Thymus (tissue), 11 donors: ENCODE measurements around the gene INCENP. TPM values are rescaled to one million over a fixed set of nuclear protein-coding genes. Genes with fewer than 3 reads are reported as not detected.

ENCODE experiments used
- DNase-seq, 9 donors: peaks; one replicate each; pipeline ENCODE4 v3.0.0-alpha.2; 2013; ENCODE audit warnings: low spot score in 9 of 9, low read depth in 6 of 9, missing footprints in 1 of 9
- H3K27ac ChIP-seq, 2 donors: one replicate each; pipeline ENCODE4 v1.5.1; 2013; ENCODE audit warnings: control low read depth in 1 of 2, low read depth in 1 of 2, low read length in 1 of 2, mild to moderate bottlenecking in 1 of 2, moderate library complexity in 1 of 2
- H3K27me3 ChIP-seq, 2 donors: one replicate each; pipeline ENCODE4 v1.5.1; 2013; ENCODE audit warnings: low read length in 1 of 2; ENCODE audit not compliant: control insufficient read depth in 2 of 2, insufficient read depth in 1 of 2
- H3K36me3 ChIP-seq, 2 donors: one replicate each; pipeline ENCODE4 v1.5.1; 2013; ENCODE audit warnings: low read length in 1 of 2, mild to moderate bottlenecking in 1 of 2, moderate library complexity in 1 of 2; ENCODE audit not compliant: control insufficient read depth in 2 of 2, insufficient read depth in 2 of 2
- H3K4me1 ChIP-seq, 2 donors: one replicate each; pipeline ENCODE4 v1.5.1; 2013; ENCODE audit warnings: low read length in 2 of 2; ENCODE audit not compliant: control insufficient read depth in 2 of 2, insufficient read depth in 2 of 2
- H3K4me3 ChIP-seq, 2 donors: one replicate each; pipeline ENCODE4 v1.5.1; 2013; ENCODE audit warnings: low read length in 2 of 2, control low read depth in 1 of 2, mild to moderate bottlenecking in 1 of 2
- H3K9me3 ChIP-seq, 2 donors: one replicate each; pipeline ENCODE4 v1.5.1; 2013; ENCODE audit warnings: low read length in 1 of 2, mild to moderate bottlenecking in 1 of 2; ENCODE audit not compliant: control insufficient read depth in 2 of 2, insufficient read depth in 1 of 2
- WGBS: extraction: QIAGEN DNeasy Blood & Tissue Kit; methylation state at CpG from one replicate; pipeline ENCODE4 v1.1.7; 2013; 5-methylcytosine and 5-hydroxymethylcytosine counted together
- polyA plus RNA-seq: library from polyadenylated mRNA; stranded (reverse); fragments of 200-250 nt; gene quantifications from one replicate; pipeline ENCODE4 v1.2.3, GENCODE V29; 2013
- total RNA-seq: library from RNA; stranded (reverse); fragments of 120-200 nt; gene quantifications from one replicate; pipeline ENCODE4 v1.2.4, GENCODE V29; 2013
- donor health status: healthy.

The INCENP gene
- total and polyA plus RNA-seq, 2 donors = 5.2 to 24.7 TPM

DNA sequence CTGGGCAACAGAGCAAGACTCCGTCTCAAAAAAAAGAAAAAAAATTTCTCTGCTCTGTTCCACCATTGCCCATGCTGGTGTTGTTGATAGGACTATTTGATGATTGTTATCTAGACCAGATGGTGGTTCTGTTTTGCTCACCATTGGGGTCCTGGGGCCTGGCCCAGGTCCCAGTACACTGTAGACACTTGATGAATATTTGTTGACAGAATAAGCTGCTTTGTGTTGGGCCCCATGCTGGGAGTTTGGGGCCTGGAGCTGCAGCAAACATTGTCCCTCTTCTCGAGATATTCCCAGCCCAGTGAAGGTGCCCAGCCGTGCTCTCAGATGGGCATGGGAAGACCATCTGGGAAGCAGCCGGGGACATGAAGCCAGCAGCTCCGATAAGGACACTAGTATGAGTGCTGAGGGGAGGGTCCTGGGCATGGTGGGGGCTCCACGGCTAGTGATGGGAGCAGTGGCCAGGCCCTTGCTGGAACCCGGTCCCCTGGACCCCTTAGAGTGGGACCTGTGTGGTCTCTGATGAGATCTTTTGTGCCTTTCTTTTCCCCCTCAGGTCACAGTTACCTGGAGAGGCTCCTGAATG, 13.6 kb downstream of the INCENP start:
- Histone ChIP-seq H3K9me3 (no peaks in the 10 kb centered on the region), H3K4me1 (no peaks in the 10 kb centered on the region), H3K36me3 (peaks cover 76 to 80% of the 10 kb centered on the region in 2 donors), H3K27ac (no peak overlapping the region), H3K4me3 (no peak overlapping the region), H3K27me3 (no peaks in the 10 kb centered on the region)
- no peak for DNase-seq
- 97% methylated on average over 7 of the region's 7 CpGs for WGBS

DNA sequence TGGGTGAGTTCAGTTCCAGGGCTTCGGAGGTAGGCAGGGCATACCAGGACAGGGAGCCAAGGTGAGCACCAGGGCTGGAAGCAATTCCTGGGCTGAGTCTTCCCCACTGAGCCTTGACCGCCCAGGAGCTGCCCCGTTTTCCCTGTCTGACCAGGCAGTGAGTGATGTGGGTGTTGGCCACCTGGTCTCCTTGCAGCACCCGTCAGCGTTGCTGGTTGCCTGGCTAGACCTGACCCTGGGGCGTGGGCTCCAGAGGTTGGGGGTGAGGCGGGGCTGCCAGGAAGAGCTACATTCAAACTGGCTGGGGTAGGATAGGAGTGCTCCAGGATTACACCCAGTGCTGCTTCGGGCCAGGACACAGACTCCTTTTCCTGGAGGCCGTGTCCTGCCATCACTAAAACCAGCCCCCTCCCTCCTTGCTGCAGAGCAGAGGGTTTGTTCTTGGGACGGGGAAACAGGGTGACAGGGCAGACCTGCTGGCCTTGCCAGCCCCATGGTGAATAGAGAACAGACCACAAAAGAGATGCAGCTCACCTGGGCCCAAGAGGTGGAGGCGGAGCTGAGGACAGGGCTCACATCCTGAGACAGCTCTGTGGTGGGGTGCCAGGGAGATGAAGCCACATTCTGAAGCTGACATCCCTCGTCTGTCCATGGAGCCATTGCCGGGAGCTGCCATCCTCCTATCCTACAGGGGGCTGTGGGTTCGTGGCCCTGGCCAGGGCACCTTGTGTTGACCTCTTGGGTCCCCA, 14.2 kb downstream of the INCENP start:
- no peak overlapping the region for H3K27ac ChIP-seq
- peaks cover 80% of the 10 kb centered on the region in 2 donors for H3K36me3 ChIP-seq
- no peaks in the 10 kb centered on the region for H3K4me1 ChIP-seq
- DNase-seq = no peak
- H3K27me3 ChIP-seq = no peaks in the 10 kb centered on the region
- no peaks in the 10 kb centered on the region for H3K9me3 ChIP-seq
- 96% methylated on average over 14 of the region's 14 CpGs for WGBS
- H3K4me3 ChIP-seq = no peak overlapping the region

DNA sequence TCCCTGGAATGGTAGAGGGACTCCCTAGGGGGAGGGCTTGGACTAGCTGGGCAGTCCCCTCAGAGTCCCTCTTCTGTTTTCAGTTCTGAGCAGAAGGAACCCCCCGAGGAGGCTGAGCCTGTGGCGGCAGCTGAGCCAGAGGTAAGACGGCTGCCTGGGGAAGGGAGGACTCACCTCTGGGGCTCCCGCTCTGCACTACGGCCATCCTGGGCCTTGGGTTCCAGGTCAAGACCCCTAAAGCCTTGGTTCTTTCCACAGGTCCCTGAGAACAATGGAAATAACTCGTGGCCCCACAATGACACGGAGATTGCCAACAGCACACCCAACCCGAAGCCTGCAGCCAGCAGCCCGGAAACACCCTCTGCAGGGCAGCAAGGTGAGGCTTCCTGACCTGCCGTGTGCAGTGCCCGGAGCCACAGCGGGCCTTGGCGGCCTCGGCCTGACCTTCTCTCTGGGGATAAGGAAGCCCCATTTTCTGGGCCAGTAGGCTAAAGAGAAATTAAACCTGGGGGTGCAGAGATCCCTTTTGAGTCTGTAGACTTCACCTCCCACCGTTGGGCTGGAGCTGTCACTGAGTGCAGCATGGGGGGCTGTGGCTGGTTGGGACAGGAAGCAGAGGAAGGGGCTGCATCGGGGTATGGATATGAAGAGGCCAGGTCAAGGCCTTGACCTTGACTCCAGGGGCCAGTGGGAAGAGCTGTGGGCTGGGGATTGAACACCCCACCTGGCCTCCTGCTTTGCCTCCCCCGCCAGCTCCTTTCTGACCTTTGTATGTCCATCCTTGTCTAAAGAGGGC, 15.0 kb downstream of the INCENP start:
- Histone ChIP-seq H3K9me3 (no peaks in the 10 kb centered on the region), H3K27me3 (no peaks in the 10 kb centered on the region), H3K4me1 (no peaks in the 10 kb centered on the region), H3K27ac (no peak overlapping the region), H3K4me3 (no peak overlapping the region), H3K36me3 (peaks cover 80% of the 10 kb centered on the region in 2 donors)
- DNase-seq = no peak
- WGBS = 97% methylated on average over 17 of the region's 17 CpGs

DNA sequence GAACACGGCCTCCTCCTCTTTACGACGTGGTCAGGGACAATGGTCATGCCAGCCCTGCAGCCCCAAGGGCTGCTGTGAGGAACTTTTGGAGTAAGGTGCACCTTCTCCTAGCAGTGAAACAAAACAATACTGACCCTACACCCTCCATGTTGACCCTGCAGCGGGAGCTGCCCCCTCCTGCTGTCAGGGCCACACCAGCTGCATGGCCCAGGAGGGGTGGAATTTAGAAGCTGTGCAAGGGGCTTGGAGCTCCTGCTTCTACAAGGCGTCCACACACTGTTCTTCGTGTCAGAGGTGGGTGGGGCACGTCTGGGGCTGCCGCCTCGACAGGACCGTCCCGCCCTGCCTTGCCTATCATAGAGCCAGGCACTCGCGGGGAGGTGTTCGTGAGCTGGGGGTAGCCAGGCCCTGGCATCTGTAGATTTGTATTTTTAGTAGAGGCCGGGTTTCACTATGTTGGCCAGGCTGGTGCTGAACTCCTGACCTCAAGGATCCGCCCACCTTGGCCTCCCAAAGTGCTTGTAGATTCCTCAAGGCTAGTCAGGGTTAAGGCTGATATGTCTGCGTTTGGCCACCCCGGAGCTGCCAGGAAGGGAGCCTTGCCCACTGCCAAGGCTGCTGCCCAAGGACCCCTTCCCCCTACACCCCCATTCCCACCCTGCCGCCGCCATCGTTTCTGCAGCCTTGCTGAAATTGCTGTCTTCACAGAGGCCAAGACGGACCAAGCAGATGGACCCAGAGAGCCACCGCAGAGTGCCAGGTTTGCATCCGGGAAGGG, 15.9 kb downstream of the INCENP start:
- Histone ChIP-seq H3K27me3 (no peaks in the 10 kb centered on the region), H3K27ac (no peak overlapping the region), H3K4me3 (no peak overlapping the region), H3K4me1 (no peaks in the 10 kb centered on the region), H3K36me3 (peaks cover 83 to 85% of the 10 kb centered on the region in 2 donors), H3K9me3 (no peaks in the 10 kb centered on the region)
- no peak for DNase-seq
- 98% methylated on average over 24 of the region's 24 CpGs for WGBS

DNA sequence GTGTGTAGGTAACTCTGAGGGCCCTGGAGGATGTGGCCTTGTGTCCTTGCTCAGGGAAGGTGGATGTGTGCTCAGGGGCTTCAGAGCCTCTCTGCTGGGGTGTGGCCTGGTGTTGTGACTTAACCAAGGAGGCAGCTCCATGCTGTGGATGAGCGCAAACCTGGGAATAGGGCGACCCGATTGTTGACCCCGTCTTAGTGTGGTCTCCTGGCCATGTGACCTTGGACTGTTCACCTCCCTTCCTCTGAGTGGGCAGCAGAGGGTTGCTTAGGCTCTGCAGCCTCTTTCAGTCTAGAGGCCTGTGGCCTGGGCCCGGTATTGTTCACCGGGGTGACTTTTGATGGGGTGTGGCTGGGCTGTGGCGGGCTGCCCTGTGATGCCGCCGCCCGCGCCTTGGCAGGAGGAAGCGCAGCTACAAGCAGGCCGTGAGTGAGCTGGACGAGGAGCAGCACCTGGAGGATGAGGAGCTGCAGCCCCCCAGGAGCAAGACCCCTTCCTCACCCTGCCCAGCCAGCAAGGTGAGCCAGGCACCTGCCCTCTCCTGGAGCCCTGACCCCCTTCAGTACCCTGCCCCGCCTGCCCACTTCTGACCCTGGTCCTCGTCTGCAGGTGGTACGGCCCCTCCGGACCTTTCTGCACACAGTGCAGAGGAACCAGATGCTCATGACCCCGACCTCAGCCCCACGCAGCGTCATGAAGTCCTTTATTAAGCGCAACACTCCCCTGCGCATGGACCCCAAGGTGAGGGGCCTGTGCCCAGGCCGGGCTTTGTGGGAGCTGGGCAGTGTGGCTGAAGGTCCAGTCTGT, 16.7 kb downstream of the INCENP start:
- Histone ChIP-seq H3K9me3 (no peaks in the 10 kb centered on the region), H3K4me3 (no peak overlapping the region), H3K27me3 (no peaks in the 10 kb centered on the region), H3K36me3 (peaks cover 87 to 89% of the 10 kb centered on the region in 2 donors), H3K27ac (no peak overlapping the region), H3K4me1 (no peaks in the 10 kb centered on the region)
- DNase-seq = no peak
- 97% methylated on average over 24 of the region's 24 CpGs for WGBS

DNA sequence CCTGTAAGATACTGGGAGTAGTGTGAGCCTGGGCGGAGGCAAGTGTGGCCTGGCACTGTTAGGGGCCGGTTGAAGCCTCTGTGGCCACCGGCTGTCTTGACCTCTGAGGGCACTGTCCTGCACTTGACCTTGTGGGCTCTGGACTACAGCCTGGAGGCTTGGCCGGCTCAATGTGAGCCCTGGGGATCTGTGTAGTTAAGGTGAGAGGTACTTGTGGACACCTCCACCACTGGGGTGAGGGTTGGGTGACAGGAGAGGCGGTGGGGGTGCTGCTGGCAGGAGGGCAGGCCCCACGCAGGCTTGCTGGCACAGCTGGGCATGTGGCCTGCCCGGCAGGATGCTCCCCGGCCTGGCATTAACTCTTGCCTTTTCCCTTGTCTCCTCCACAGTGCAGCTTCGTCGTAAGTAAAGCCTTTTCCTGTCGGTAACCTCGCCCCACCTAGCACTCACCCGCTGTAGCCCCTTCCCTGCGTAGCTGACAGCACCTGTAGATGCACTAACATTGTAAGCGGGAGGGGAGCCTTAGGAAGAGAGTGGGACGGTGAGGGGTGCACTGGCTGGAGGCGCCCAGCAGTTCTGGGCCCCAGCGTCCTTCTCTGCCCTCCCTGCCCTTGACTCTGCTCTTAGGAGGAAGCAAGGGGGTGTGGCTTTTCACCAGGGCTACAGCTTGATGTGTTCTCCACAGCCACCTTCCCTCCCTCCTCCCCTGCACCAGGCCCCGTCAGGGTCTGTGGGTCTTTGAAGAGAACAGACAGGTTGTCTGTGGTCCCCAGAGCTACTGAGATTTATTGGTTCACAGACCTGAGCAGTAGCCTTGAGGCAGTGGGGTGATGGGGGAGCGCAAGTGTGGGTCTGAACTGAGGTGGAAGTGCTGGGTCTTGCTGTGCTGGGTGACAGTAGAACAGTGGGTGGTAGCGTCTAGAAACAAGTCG, 17.6 kb downstream of the INCENP start:
- H3K36me3 ChIP-seq = peaks cover 95% of the 10 kb centered on the region in 2 donors
- no peaks in the 10 kb centered on the region for H3K27me3 ChIP-seq
- no peaks in the 10 kb centered on the region for H3K4me1 ChIP-seq
- no peaks in the 10 kb centered on the region for H3K9me3 ChIP-seq
- H3K27ac ChIP-seq = no peak overlapping the region
- WGBS = 91% methylated on average over 22 of the region's 22 CpGs
- H3K4me3 ChIP-seq = no peak overlapping the region
- no peak for DNase-seq

DNA sequence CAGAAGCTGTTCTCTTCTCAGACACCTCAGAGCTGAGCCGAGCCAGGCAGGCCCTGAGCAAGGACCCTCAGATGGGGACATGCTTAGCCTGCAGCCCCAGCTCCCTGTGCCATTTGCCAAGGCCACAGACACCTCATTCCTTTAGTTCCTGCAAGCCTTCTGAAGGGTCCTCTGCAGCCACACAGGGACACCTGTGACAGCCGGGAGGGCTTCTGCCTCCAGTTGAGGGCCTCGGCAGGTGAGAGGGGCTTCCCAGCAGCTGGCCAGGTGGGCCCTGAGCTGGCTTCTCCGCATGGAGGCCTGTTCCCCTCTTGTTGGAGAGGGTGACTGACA, 18.2 kb downstream of the INCENP start:
- no peak overlapping the region for H3K27ac ChIP-seq
- no peak for DNase-seq
- H3K4me1 ChIP-seq = no peaks in the 10 kb centered on the region
- H3K4me3 ChIP-seq = no peak overlapping the region
- no peaks in the 10 kb centered on the region for H3K27me3 ChIP-seq
- no peaks in the 10 kb centered on the region for H3K9me3 ChIP-seq
- WGBS = 99% methylated on average over 4 of the region's 4 CpGs
- H3K36me3 ChIP-seq = peaks cover 95 to 96% of the 10 kb centered on the region in 2 donors

DNA sequence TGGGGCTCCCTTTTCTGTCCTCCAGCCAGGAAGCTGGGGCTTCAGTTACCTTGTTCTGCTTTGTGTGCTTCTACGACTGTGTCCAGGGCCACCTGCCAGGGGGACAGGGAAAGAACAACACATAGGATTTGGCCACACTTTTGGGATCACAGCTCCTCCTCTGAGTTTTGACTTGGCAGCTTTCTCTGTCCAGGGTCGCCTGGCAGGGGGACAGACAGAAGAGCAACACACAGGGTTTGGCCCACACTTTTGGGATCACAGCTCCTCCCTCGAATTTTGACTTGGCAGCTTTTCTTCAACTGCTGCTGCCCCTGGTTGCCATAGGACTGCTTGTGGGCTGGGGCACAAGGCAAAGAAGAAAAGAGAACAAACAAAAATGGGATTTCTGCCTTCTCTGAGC, 19.1 kb downstream of the INCENP start:
- DNase-seq = no peak
- H3K4me3 ChIP-seq = no peak overlapping the region
- H3K27me3 ChIP-seq = no peaks in the 10 kb centered on the region
- WGBS = 90% methylated on average over 3 of the region's 3 CpGs
- H3K4me1 ChIP-seq = no peaks in the 10 kb centered on the region
- peaks cover 97 to 98% of the 10 kb centered on the region in 2 donors for H3K36me3 ChIP-seq
- H3K27ac ChIP-seq = no peak overlapping the region
- no peaks in the 10 kb centered on the region for H3K9me3 ChIP-seq
